Astrocyte (in vitro differentiated cells and primary cell): Measurements from ENCODE around the gene SYTL3.

ENCODE experiments used
- EZH2 ChIP-seq: IDR thresholded peaks from 2 replicates; pipeline ENCODE4 v1.6.1; 2012; ENCODE audit warnings: mild to moderate bottlenecking, low read length, inconsistent platforms; ENCODE audit not compliant: insufficient read depth
- TF ChIP-seq, protein P1 (sequence below): IDR thresholded peaks from 2 replicates; pipeline ENCODE4 v1.5.1; 2011; ENCODE audit warnings: low read depth, mild to moderate bottlenecking, inconsistent platforms, low read length, moderate library complexity; ENCODE audit not compliant: insufficient read depth

DNA sequence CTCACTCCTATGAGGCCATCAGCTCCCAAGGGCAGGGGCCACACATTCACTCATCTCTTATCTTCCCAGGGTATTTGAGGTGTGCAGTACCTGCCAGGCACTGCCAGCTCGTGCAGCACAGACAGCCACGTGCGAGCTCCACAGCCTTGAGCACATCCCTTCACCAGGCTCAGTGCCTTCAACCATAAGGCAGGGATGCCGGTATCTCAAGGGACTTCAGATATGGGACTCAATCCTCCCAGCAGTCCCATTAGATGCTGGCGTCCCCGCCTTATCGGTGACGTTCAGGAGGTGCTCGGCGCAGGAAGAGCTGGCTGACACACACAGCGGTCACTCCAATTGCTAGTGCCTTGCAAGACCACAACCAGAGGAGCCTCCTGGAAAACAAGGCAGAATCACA, 122.3 kb downstream of the SYTL3 start:
- TF ChIP-seq, protein P1, sequence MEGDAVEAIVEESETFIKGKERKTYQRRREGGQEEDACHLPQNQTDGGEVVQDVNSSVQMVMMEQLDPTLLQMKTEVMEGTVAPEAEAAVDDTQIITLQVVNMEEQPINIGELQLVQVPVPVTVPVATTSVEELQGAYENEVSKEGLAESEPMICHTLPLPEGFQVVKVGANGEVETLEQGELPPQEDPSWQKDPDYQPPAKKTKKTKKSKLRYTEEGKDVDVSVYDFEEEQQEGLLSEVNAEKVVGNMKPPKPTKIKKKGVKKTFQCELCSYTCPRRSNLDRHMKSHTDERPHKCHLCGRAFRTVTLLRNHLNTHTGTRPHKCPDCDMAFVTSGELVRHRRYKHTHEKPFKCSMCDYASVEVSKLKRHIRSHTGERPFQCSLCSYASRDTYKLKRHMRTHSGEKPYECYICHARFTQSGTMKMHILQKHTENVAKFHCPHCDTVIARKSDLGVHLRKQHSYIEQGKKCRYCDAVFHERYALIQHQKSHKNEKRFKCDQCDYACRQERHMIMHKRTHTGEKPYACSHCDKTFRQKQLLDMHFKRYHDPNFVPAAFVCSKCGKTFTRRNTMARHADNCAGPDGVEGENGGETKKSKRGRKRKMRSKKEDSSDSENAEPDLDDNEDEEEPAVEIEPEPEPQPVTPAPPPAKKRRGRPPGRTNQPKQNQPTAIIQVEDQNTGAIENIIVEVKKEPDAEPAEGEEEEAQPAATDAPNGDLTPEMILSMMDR: no peak
- TF ChIP-seq EZH2: no peak
